CD14-positive monocyte (primary cell): ENCODE results near the gene OSBPL9. TPM values are rescaled to one million over a fixed set of nuclear protein-coding genes. Genes with fewer than 3 reads are reported as not detected.
A peak's percentile ranks its signal among the peaks of the same experiment; 100 is the strongest.

ENCODE experiments used
- DNase-seq, 3 donors: peaks; one replicate each; pipeline ENCODE4 v3.0.0-alpha.2; 2011 to 2022
- H2AFZ ChIP-seq: 2 replicates; pipeline ENCODE4 v1.6.0; 2012; ENCODE audit warnings: mild to moderate bottlenecking, low read depth, low read length, inconsistent platforms; ENCODE audit not compliant: insufficient read depth, poor library complexity, severe bottlenecking
- H3K27ac ChIP-seq, 2 donors: 1 replicate in 1 of 2; 2 replicates in 1 of 2; pipeline ENCODE4 v1.5.1; 2012 to 2013; ENCODE audit warnings: low read length in 2 of 2, control low read depth in 1 of 2, inconsistent platforms in 1 of 2, low read depth in 1 of 2, mild to moderate bottlenecking in 1 of 2
- H3K27me3 ChIP-seq, 2 donors: one replicate each; pipeline versions ENCODE4 v1.6.0 to v1.6.1; 2011 to 2013; ENCODE audit warnings: low read length in 2 of 2; ENCODE audit not compliant: control insufficient read depth in 2 of 2, insufficient read depth in 2 of 2
- H3K36me3 ChIP-seq, 2 donors: replicated peaks in 1 of 2; 1 replicate in 1 of 2; 2 replicates in 1 of 2; pipeline versions ENCODE4 v1.5.1 to v1.6.1; 2012 to 2013; ENCODE audit warnings: low read length in 2 of 2, control low read depth in 1 of 2, inconsistent platforms in 1 of 2, mild to moderate bottlenecking in 1 of 2; ENCODE audit not compliant: insufficient read depth in 2 of 2, control insufficient read depth in 1 of 2
- H3K4me1 ChIP-seq, 2 donors: 1 replicate in 1 of 2; 2 replicates in 1 of 2; pipeline versions ENCODE4 v1.5.1 to v1.6.1; 2012 to 2013; ENCODE audit warnings: low read length in 2 of 2, control low read depth in 1 of 2, inconsistent platforms in 1 of 2, mild to moderate bottlenecking in 1 of 2, moderate library complexity in 1 of 2; ENCODE audit not compliant: insufficient read depth in 2 of 2, control insufficient read depth in 1 of 2
- H3K4me2 ChIP-seq: replicated peaks from 2 replicates; pipeline ENCODE3; 2012; ENCODE audit warnings: low read length, moderate library complexity, mild to moderate bottlenecking; ENCODE audit not compliant: poor library complexity, severe bottlenecking; ENCODE audit errors: extremely low read depth
- H3K4me3 ChIP-seq, 3 experiments: fragments of 200-600 bp in 1 of 3; sonication (generic) in 1 of 3; replicated peaks in 1 of 3; 1 replicate in 2 of 3; 2 replicates in 1 of 3; pipeline ENCODE4 v1.5.1; 2011 to 2013; ENCODE audit warnings: low read length in 3 of 3, mild to moderate bottlenecking in 3 of 3, control low read depth in 2 of 3, low read depth in 2 of 3, inconsistent platforms in 1 of 3, moderate library complexity in 1 of 3
- H3K79me2 ChIP-seq: 2 replicates; pipeline ENCODE4 v1.6.0; 2012; ENCODE audit warnings: mild to moderate bottlenecking, control low read depth, inconsistent platforms, low read length, moderate library complexity; ENCODE audit not compliant: insufficient read depth
- H3K9ac ChIP-seq: 2 replicates; pipeline ENCODE4 v1.6.0; 2017; ENCODE audit warnings: low read length, mild to moderate bottlenecking; ENCODE audit not compliant: insufficient read depth, poor library complexity, severe bottlenecking
- H3K9me3 ChIP-seq, 2 donors: replicated peaks in 1 of 2; 1 replicate in 1 of 2; 2 replicates in 1 of 2; pipeline versions ENCODE4 v1.5.1 to v1.6.1; 2012 to 2013; ENCODE audit warnings: low read length in 2 of 2, control low read depth in 1 of 2; ENCODE audit not compliant: control insufficient read depth in 1 of 2, insufficient read depth in 1 of 2
- H4K20me1 ChIP-seq: 2 replicates; pipeline ENCODE4 v1.6.0; 2012; ENCODE audit warnings: mild to moderate bottlenecking, low read length, control low read depth, moderate library complexity; ENCODE audit not compliant: insufficient read depth
- H3K27ac Mint-ChIP-seq, 7 donors: one replicate each; pipeline ENCODE4 v1.8.0; 2020; ENCODE audit warnings: mild to moderate bottlenecking in 7 of 7, mixed read lengths in 7 of 7, moderate library complexity in 6 of 7, inconsistent platforms in 2 of 7
- H3K27me3 Mint-ChIP-seq, 3 donors: one replicate each; pipeline ENCODE4 v1.8.0; 2021 to 2022; ENCODE audit warnings: low read depth in 3 of 3, mild to moderate bottlenecking in 3 of 3, mixed read lengths in 3 of 3, moderate library complexity in 3 of 3, inconsistent platforms in 1 of 3
- H3K36me3 Mint-ChIP-seq, 2 donors: one replicate each; pipeline ENCODE4 v1.8.0; 2020; ENCODE audit warnings: mixed read lengths in 2 of 2, inconsistent platforms in 1 of 2, mild to moderate bottlenecking in 1 of 2
- H3K4me1 Mint-ChIP-seq: one replicate; pipeline ENCODE4 v1.8.0; 2020; ENCODE audit warnings: mild to moderate bottlenecking, mixed read lengths
- H3K4me3 Mint-ChIP-seq, 2 donors: one replicate each; pipeline ENCODE4 v1.8.0; 2020; ENCODE audit warnings: mild to moderate bottlenecking in 2 of 2, mixed read lengths in 2 of 2, moderate library complexity in 1 of 2
- H3K9me3 Mint-ChIP-seq, 7 donors: one replicate each; pipeline ENCODE4 v1.8.0; 2020 to 2022; ENCODE audit warnings: mixed read lengths in 7 of 7, mild to moderate bottlenecking in 6 of 7, moderate library complexity in 6 of 7, inconsistent platforms in 2 of 7
- WGBS: methylation state at CpG from one replicate; pipeline ENCODE4 v1.1.5; 2013; ENCODE audit warnings: missing lambda C conversion rate; ENCODE audit not compliant: insufficient coverage; 5-methylcytosine and 5-hydroxymethylcytosine counted together
- intact Hi-C, 2 donors: fragments of 100-400 bp; cut with micrococcal nuclease; formaldehyde crosslinking; loops; one replicate each; pipeline versions ENCODE4 v1.15.0 to v1.15.1; 2023
- polyA plus RNA-seq, 3 donors: library from polyadenylated mRNA; depleted of rRNA in 1 of 3; unstranded in 2 of 3; stranded (reverse) in 1 of 3; fragments of 300-500 nt in 2 of 3; fragments of >200 nt in 1 of 3; fragmentation: Illumina TruSeq in 2 of 3; gene quantifications; 1 replicate in 2 of 3; 2 replicates in 1 of 3; pipeline ENCODE4 v1.2.3, GENCODE V29; 2012 to 2021
- TF ChIP-seq, protein P1 (sequence below): fragments of 200-600 bp; IDR thresholded peaks from one replicate; pipeline ENCODE4 v1.8.0; 2022; ENCODE audit warnings: antibody characterized with exemption, mild to moderate bottlenecking

The OSBPL9 gene
- polyA plus RNA-seq, 3 donors, result 22.2 to 41.4 (median 31.3) TPM

DNA sequence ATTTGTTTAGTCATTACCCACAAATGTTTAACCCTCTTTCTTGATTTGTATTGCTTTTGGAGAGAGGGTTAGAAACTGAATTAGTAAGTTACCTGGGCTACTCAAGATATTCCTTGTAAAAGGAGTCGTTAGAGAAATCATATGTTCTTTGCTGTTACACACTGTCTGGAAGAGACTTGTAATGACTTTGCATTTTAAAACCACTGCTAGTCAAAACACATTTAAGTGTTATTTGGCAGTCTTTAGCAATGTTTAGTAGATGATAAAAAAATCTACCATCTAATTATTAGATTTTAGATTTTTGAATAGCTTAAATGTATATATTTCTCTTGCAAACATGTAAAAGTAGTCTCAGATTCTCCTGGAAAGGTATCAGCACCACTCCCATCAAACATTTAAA lies 6.6 kb downstream of the OSBPL9 start:
- Histone ChIP-seq H3K79me2 (peaks cover 96% of the 10 kb centered on the region), H3K27ac (no peak overlapping the region), H3K4me2 (no peak overlapping the region), H3K36me3 (no peaks in the 10 kb centered on the region), H3K9ac (no peak overlapping the region), H3K4me3 (no peak overlapping the region), H2AFZ (no peak overlapping the region), H4K20me1 (peaks cover 55% of the 10 kb centered on the region), H3K9me3 (no peaks in the 10 kb centered on the region), H3K27me3 (no peaks in the 10 kb centered on the region), H3K4me1 (peaks cover 19 to 42% of the 10 kb centered on the region in 2 donors)
- Mint-ChIP-seq H3K4me1 (peaks cover 54% of the 10 kb centered on the region), H3K36me3 (peaks cover 14 to 18% of the 10 kb centered on the region in 2 donors), H3K4me3 (no peak overlapping the region), H3K9me3 (no peaks in the 10 kb centered on the region), H3K27me3 (no peaks in the 10 kb centered on the region), H3K27ac (peak overlapping the region in 1 of 7 donors; percentile 27)
- TF ChIP-seq, protein P1, sequence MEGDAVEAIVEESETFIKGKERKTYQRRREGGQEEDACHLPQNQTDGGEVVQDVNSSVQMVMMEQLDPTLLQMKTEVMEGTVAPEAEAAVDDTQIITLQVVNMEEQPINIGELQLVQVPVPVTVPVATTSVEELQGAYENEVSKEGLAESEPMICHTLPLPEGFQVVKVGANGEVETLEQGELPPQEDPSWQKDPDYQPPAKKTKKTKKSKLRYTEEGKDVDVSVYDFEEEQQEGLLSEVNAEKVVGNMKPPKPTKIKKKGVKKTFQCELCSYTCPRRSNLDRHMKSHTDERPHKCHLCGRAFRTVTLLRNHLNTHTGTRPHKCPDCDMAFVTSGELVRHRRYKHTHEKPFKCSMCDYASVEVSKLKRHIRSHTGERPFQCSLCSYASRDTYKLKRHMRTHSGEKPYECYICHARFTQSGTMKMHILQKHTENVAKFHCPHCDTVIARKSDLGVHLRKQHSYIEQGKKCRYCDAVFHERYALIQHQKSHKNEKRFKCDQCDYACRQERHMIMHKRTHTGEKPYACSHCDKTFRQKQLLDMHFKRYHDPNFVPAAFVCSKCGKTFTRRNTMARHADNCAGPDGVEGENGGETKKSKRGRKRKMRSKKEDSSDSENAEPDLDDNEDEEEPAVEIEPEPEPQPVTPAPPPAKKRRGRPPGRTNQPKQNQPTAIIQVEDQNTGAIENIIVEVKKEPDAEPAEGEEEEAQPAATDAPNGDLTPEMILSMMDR, result no peak
- intact Hi-C loops, result loop anchor here in 1 of 2 donors (10.0 kb wide), 1 partner anchor 141 kb away; no protein-coding TSS in a partner anchor
- WGBS, result no CpG with 5 or more reads among the region's 1 CpG
- DNase-seq, result no peak

DNA sequence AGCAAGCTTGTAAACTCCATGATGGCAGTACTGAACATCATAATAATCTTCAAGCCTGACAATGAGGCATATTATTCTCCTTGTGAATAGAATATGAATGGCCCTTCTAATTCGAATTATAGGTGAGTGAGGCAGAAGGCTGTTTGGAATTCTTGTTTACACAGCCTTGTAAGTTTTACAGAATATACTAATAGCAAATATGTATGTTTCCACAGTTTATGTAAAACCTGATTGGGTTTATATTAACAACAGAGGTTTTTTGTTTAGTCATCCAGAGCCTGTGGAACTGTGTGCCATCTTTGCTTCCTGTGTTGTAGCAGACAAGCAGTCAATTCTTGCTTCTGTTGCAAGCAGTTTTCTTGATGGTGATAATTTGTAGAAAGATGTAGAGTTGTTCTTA lies 8.0 kb downstream of the OSBPL9 start:
- H3K9me3 ChIP-seq, result no peaks in the 10 kb centered on the region
- H2AFZ ChIP-seq, result no peak overlapping the region
- no CpG with 5 or more reads among the region's 1 CpG for WGBS
- no peak for DNase-seq
- peaks cover 97% of the 10 kb centered on the region for H3K79me2 ChIP-seq
- no peak overlapping the region for H3K4me3 Mint-ChIP-seq
- no peaks in the 10 kb centered on the region for H3K27me3 ChIP-seq
- H4K20me1 ChIP-seq, result peaks cover 69% of the 10 kb centered on the region
- no peak overlapping the region for H3K9ac ChIP-seq
- no peak overlapping the region for H3K4me3 ChIP-seq
- H3K4me1 Mint-ChIP-seq, result peaks cover 46% of the 10 kb centered on the region
- intact Hi-C loops, result loop anchor here in 1 of 2 donors (10.0 kb wide), 1 partner anchor 140 kb away; no protein-coding TSS in a partner anchor
- H3K27me3 Mint-ChIP-seq, result peaks cover 0 to 1% (median 0%) of the 10 kb centered on the region in 3 donors
- TF ChIP-seq, protein P1, result no peak
- peaks cover 16 to 33% of the 10 kb centered on the region in 2 donors for H3K4me1 ChIP-seq
- peak overlapping the region in 2 of 7 donors; percentile 61 to 62 for H3K27ac Mint-ChIP-seq
- no peaks in the 10 kb centered on the region for H3K9me3 Mint-ChIP-seq
- H3K36me3 ChIP-seq, result no peaks in the 10 kb centered on the region
- no peak overlapping the region for H3K4me2 ChIP-seq
- H3K36me3 Mint-ChIP-seq, result peaks cover 12 to 19% of the 10 kb centered on the region in 2 donors
- H3K27ac ChIP-seq, result no peak overlapping the region
